ENCODE measurements around the gene TICAM1.
A peak's percentile ranks its signal among the peaks of the same experiment; 100 is the strongest.

TICAM1 gene

DNA sequence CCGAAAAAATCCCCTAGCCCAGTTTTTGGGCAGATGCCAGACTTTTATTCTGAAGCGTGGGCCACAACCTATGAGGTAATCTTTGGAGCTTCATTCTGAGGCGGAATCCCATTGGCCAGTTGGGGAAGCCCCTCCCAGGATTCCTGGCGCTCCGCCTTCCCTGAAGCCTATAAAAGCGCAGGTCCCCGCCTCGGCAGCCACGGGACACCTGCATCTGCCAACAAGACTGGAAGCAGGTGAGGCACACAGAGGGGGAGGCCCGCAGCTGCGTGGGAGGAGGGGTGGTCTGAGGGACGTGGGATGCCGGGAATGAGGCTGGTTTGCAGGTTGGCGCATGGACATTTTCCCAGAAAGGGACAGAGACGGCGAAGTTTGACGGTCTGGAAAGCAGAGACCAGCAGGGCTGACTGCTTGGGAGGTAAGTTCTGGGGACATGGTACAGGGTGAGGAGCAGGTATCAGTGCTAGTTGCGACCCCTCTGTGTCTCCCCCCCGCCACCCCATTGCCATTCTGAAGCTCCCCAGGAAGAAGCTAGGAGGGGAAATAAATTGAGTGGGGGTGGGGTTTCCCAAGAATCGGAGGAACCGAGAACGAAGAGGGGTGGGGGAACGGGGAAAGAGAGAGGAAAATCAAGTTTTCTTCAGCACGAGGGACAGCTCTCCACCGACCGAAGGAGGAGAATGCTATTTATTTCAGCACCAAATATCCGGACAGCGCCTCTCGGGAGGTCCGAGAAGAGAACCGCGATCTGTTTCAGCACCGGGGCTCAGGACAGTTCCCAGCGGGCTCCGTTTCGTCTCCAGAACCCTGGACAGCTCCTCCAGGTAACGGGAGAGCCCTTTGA lies 62.4 kb downstream of the TICAM1 start:
- peak; percentile 90 for DNase-seq (ENCODE audit: low spot score)

All from left forelimb (tissue), 1 donor.